CMK (cell line): ENCODE measurements around the gene MLYCD.
A peak's percentile ranks its signal among the peaks of the same experiment; 100 is the strongest.

Experiments used
- DNase-seq: peaks from one replicate; pipeline ENCODE4 v3.0.0-alpha.2; 2010; ENCODE audit warnings: low read depth

MLYCD gene

DNA sequence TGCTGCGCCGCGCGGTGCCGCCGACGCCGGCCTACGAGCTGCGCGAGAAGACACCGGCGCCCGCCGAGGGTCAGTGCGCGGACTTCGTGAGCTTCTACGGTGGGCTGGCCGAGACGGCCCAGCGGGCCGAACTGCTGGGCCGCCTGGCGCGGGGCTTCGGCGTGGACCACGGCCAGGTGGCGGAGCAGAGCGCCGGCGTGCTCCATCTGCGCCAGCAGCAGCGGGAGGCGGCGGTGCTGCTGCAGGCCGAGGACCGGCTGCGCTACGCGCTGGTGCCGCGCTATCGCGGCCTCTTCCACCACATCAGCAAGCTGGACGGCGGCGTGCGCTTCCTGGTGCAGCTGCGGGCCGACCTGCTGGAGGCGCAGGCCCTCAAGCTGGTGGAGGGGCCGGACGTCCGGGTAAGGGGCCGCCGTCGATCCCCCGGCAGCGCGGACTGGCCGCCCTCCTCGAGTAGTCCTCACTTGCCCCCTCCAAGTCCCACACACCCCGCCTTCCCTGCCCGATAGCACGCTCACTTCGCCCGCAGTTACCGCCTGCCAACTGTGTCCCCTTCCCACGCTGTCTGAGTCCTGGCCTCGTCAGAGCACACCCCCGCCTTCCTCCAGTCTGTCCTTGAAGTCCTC is 470 bp downstream of the MLYCD start:
- DNase-seq: peak; percentile 66

DNA sequence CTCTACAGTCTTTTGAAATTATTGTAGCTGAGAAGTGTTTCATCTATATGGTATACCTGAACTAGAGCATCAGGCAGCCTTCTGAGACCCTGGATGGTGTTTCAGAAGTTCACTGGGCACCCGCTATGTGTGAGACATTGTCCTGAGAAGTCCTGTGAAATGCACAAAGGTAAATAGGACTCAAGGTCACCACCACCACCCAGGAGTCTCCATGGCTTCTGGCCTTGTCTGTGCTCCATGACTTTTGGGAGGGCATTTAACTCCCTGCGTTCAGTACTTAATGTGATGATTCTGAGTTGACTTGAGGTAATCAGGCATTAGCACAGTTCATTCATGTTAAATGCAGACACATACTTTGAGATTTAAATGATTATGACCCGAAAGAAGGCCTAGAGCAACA is 1.1 kb downstream of the MLYCD start:
- no peak for DNase-seq

DNA sequence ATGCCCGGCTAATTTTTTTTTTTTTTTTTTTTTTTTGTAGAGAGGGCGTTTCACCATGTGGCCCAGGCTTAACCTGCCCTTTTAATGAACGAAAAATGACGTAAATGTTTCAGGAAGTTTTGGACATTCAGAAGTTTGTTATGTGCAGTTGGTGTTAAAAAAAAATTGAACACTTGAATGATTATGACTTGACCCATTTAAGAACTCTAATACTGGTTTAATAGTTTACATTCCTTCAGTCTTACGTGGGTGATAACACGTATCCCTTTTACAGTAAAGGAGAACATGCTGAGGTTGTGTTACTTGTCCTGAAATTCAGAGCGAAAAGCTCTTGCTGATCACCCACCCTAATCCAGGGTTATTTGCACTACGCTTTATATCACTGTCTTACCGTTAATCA is 1.7 kb downstream of the MLYCD start:
- DNase-seq: no peak

DNA sequence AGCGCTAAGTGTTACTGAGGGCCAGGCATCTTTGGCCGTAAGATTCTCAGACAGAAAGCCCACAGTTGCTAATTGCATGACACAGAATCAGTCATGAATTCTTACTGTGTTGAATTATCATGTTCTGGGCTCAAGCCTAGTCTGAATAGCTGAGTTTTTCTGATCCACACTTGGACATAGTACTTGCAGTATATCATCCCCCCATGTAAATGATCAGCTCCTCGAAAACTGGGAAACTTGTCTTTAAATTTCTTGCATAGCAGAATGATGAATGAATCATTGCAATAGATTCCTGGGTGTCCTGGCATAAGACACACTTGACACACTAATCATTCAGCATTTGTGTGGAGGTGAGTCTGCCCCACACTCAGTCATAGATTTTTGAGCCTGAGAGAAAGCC is 2.2 kb downstream of the MLYCD start:
- DNase-seq: no peak

DNA sequence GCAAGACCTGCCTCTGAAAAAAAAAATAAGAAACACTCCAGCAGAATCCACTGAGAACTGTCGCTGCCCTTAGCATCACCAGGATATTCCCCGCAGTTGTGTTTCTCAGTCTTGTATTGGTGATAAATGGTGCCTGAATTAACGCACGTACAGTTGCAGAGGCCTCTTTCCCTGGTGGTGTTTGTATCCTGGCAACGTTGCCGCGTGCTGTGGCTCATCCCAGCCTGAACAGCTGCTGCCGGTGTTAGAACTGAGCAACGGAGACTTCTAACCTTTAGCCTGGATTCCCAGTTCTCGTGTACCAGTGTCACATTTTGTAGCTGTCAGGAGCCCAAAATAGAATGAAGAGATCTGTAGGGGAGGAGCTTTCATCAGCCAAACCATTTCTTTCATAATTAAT is 4.8 kb downstream of the MLYCD start:
- no peak for DNase-seq

DNA sequence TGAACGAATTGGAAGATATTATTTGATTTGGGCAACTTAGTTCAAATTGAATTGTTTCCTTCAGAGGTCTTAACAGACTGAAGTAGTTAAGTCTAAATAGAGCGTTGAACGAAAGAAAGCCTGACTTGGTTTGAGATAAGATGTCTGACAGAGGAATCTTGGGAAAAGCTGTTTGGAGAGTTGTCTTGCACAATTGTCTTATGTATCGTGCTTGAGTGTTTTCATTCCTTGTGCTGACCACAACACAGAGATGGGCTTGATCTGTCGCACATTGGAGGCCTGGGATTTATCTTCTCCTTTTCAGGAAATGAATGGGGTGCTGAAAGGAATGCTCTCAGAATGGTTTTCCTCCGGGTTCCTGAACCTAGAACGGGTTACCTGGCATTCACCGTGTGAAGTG is 7.8 kb downstream of the MLYCD start:
- no peak for DNase-seq

DNA sequence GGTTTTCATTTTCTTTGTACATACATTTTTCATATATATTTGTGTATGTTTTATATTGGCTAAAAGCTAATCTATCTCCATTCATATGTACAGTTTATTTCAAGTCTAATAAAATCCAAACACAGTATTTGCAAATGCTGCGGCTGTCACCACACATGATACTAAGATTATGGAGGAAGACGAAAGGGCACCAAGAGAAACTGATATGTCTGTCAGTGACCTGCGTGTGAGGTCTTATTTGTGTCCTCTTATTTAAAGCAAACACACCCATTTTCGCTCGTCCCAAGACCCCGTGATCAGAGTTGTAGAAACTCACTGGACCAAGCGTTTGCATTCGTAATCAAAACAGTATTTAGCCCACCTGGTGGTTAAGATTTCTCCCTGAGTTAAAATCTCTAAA is 8.2 kb downstream of the MLYCD start:
- DNase-seq: no peak

DNA sequence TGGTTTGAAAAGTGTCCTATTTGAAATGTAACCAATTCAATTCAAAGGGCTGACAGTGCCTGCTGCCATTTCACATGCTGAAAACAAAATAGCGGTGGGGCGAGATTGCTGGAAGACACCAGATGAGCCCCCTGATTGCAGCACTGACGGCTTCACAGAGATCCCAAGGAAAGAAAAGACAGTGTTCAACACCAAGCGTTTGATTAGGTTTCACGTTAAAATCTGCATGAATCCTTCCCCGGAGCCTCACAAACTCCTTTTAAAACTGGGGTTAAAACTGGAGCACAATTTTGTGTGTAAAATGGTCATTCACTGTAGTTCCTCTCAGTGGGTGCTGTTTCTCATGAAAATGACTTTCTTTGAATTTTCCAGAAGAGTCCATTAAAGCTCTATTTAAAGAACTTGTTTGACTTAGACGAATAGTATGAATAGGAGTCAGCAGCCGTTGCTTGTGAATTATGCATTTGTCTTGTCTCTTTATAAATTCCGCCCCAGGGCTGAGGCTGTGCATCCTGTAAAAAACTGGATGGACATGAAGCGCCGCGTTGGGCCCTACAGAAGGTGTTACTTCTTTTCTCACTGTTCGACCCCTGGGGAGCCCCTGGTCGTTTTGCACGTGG is 8.8 kb downstream of the MLYCD start:
- DNase-seq: no peak

DNA sequence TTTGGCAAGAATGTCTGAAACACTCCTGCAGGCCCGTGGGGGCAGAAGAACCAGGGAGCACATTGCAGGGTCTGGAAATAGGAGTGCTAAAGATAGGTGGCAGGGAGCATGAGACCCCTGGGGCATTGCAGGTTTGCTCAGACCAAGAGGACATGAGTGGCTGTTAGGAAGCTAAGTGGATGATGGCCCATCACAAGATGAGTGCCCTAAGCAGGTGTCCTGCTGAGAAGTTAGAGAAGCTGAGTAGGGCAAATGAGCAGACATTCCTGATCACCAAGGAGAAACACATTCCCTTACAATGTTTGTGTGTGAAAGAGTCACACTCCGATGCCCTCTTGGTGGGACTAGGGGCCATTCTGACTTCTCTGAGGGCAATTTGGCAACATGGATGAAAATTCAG is 9.9 kb downstream of the MLYCD start:
- DNase-seq: no peak

DNA sequence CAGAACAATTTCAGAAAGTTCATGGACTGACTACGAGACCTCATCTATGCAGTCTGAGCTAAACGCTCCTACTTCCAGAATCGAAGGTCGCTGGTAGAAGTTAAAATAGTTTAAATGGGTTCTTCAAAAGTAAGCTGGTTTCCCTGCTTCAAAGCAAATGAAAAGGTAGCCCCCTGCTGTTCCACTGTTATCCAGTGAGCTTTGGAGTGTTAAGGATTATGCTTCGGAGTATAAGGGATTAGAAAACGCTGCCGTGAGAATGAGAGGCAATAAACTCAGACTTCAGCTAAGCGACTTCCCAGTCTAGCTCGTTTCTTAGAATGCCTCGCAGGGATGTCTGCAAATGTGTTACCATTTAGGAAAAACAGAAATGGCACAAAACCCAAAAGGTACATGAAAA is 12.4 kb downstream of the MLYCD start:
- no peak for DNase-seq

DNA sequence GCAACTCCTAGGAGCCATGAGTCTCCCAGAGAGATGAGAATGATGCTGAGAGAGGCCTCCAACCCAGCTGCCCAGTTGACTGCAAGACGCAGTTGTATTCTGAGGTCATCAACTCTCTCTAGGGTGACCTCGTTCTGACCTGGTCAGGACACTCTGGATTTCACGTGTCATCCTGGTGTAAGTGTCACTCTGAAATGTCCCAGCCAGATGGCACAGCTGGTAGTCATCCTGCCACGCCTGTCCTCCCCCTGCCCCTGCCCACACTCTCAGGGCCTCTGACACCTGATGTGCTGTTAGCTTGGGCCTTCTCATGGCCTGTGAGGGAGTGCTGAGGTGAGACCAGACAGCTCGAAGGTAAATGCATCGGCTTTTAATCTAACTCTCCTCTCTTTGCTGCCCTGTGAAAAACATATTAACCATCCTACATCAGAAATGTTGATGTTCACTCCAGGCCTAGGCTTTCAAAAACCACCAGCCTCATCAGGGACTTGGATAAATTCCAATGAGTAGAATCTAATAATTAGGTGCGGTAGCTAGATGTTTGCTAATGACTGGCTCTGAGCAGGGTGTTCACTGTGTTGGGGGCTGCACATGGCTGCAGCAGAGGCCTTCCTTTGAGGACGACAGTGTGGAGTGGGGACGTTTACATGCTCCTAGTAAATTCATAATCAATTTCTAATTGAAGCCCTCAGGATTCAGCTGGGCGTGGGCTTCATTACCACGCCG is 13.8 kb downstream of the MLYCD start:
- no peak for DNase-seq

DNA sequence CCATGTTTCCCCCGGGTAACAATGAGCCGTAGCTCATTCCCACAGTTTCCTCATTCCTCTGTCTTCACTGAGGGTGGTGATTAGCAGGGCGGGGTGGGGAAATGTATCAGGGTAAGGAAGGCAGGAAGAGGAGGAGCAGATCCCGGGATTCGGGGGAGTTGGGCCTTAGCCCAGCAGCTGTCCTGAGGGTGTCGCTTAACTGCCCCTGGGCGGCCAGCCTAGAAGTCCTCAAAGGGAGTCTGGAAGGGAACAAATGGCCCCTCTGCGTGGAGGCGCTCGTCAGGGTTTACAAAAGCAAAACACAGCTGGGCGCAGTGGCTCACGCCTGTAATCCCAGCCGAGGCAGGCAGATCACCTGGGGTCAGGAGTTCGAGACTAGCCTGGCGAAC is 14.3 kb downstream of the MLYCD start:
- no peak for DNase-seq

DNA sequence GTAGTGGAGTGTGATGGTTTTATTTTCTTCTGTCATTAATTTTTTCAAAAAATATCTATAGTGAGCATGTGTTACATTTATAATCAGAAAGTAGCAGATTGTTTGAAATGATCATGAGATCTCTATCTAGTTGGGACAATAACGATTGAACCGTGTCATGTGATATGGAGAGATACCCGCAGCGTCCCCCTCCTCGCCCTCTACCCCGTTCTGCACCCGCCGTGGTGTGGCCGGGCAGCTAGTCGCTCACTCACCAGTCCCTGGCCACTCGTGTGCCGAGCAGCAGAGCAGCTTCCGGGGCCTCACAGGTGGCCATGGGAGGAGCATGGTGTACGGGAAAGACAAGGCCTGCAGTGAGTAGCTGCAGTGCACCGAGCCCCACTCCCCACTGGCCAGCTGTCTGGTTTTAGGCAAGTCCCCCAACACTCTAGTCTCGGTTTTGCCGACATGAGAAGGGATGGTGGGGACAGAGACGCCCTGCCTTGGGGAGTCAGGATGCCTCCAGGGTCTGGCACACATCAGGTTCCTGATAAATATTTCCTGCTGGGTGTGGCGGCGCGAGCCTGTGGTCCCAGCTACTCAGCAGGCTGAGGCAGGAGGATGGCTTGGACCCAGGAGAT is 15.3 kb downstream of the MLYCD start:
- no peak for DNase-seq

DNA sequence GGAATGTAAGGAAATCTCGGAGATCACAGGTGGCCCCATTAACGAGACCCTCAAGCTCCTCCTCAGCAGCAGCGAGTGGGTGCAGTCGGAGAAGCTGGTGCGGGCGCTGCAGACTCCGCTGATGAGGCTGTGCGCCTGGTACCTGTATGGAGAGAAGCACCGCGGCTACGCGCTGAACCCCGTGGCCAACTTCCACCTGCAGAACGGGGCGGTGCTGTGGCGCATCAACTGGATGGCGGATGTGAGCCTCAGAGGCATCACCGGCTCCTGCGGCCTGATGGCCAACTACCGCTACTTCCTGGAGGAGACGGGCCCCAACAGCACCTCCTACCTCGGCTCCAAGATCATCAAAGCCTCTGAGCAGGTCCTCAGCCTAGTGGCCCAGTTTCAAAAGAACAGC is 16.2 kb downstream of the MLYCD start:
- DNase-seq: no peak

DNA sequence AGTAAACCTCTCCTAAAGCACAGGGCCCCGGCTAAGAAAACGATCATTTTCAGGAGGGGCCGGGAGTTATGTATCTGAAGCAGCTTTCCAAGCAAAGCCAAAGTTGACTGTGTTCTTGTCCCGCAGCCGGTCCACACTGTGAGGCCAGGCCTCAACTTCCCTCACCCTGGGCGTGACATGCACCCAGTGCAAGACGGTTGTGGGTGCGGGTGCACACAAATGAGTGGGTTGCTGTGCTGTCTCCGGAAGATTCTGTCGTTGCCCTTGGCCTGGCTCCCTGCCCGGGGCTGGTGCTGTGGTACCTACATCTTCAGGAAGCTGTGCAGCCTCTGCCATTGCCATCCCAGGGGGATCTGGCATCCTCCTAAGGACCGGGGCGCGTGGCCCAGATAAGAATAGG is 16.6 kb downstream of the MLYCD start:
- no peak for DNase-seq

DNA sequence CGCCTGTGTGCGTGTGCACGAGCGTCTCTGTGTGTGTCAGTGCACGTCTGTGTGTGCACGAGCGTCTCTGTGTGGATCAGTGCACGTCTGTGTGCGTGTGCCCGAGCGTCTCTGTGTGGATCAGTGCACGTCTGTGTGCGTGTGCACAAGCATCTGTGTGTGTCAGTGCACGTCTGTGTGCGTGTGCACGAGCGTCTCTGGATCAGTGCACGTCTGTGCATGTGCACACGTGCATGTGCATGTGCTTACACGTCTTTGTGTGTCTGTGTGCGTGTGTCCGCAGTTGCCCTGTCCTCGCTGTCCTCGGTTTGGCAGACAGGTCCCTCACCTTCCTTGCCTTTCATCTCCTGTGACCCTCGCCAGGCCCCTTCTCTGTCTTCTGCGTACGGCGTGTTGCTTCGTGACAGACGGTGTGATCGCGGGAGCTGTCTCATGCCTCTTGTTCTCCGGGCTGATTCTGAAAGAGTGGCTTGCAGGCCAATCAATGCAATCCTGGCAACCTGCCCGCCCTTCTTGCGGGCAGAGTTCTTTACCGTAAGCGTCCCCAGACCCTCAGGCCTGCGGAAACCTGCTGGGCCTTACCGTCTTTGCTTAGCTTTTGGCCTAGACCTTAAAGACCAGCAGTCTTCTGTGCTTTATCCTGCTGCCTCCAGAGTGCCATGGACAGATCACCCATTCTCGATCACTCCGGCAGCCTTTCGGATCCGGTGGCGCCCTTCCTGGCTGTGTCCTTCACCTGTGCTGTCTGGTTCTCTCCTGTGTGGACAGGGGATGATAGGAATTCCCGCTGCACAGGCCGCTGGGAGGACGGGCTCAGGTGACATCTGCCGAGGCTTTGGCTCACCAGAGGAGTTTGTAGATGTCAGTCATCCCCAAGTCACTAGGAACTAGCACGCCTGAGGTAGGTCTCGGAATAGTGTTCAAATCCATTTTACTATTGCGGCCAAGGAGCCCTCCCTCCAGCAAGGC is 18.5 kb downstream of the MLYCD start:
- no peak for DNase-seq

DNA sequence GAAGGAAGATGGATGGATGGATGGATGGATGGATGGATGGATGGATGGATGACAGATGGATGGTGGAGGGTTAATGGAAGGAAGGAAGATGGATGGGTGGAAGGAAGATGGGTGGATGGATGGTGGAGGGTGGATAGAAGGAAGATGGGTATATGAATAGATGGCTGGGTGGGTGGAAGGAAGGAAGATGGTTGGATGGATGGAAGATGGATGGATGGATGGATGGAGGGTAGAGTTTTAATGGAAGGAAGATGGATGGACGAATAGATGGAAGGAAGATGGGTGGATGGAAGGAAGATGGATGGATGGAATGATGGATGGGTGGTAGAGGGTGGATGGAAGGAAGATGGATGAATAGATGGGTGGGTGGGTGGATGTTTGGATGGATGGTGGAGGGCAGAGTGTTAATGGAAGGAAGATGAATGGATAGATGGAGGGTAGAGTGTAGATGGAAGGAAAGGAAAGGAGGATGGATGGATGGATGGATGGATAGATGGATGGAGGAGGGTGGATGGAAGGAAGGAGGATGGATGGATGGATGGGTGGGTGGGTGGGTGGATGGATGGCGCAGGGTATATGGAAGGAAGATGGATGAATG is 22.1 kb downstream of the MLYCD start:
- DNase-seq: no peak

DNA sequence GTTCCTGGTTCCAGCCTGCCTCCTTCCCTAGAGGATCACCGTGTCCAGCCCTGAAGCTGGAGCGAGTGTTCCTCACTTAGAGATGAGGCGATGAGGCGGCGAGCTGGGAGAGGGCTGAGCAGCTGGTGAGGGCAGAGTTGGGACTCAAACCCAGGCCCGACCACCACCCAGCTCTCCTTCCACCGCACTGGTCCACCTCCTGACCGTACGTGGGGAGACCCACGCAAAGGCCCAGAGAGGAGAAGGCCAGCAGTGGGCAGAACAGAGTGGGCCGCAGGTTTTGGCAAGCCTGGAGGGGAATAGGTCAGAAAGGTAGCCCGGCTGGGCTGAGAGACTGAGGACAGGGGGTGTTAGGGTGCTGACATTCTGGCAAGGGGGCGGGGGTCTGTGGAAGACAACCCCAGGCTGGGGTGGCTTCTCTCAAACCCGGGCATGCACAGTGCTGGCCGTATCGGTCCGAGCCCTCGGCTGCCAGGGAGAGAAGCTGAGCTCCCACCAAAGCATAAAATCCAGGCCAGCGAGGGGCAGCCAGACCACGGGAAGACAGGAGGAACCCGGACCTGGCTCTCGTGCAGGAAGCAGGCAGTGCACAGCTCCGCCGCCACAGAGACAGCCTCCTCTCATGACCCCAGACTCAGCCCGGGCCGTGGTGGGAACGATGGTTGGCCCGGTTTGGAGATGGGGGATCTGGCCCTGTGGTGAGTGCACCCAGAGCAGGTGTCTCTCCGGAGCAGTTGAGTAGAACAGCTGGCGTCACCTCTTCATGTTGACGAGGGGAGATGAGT is 24.9 kb downstream of the MLYCD start:
- no peak for DNase-seq

DNA sequence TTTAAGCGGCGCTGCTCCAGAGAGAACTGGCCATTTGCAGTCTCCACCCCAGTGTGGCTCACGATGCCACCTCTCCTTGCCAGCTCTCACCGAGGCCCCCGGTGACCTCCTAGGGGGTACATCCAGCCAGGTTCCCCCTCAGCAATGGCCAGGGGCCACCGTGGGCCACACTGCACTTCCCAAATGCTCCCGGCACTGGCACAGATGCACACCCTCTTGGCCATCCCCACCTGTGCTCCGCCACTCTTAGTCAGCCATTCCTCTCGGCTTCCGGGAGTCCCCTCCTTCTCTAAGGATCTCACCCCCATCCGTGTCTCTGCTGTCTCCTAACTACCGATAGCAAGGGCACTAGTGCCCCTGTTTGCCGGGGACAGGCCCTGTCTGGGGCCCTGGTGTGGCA is 25.8 kb downstream of the MLYCD start:
- DNase-seq: no peak

DNA sequence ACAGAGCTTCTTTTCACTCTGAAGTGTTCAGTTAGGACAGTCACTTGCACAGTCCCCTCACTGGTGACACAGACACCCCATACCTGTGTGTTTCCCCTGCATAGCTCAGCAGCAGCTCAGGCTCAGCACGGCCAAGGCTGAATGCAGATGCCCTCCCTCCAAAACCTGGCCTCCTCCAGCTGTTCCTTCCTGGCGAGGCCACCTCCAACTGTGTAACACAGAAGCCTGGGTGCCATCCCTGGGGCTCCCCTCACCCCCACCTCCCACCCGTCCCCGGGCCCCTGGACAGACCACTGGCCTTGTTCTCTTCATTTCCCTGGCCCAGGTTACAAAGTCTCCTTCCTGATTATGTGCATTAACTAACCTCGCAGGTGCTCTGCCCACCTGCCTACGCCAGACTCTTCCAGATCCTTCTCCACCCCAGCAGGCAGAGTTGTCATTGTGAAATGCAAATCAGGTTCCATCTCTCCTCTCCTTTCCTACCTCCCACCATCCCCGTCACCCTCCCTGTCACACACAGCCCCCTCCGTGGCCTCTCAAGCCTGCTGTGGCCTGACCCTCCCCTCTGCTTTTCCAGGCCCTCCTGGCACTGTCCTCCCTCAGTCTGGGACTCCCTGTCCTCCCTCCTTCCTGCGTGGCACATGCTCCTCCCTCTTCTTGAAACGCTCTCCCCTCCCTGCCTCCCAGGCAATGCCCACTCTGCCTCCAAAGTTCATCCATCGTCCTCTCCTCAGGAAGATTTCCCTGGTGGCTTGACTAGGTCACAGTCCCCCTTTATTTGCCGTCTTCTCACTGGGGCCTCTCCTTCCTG is 26.4 kb downstream of the MLYCD start:
- DNase-seq: no peak
